ENCODE measurements around the gene SCGB1C2.
A peak's percentile ranks its signal among the peaks of the same experiment; 100 is the strongest.
"Not testable (repeated sequence)": the region's sequence is repeated elsewhere in the genome, so short reads cannot be mapped to it uniquely, and the experiment has no call there.

The SCGB1C2 gene

GRCh38 chr17:137166-137807, at the start of gene SCGB1C2:
Gene SCGB1C2, plus strand, starts transcription at chr17:137569. Its CDS starts 22 bp downstream, at chr17:137591.
- H3K36me3 Mint-ChIP-seq; DNase-seq (ENCODE audit: low spot score in 2 of 2); ATAC-seq (ENCODE audit: low read depth); H3K27me3 Mint-ChIP-seq; H3K27ac Mint-ChIP-seq; H3K9me3 Mint-ChIP-seq; H3K4me3 Mint-ChIP-seq; H3K4me1 Mint-ChIP-seq: not testable (repeated sequence)

DNA sequence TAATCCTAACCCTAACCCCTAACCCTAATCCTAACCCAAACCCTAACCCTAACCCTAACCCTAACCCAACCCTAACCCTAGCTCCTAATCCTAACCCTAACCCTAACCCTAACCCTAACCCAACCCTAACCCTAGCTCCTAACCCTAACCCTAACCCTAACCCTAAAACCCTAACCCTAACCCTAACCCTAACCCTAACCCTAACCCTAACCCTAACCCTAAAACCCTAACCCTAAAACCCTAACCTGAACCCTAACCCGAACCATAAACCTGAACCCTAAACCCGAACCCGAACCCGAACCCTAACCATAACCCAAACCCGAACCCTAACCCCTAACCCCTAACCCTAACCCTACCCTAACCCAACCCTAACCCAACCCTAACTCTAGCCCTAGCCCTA, 24.3 kb upstream of the SCGB1C2 start:
- H3K36me3 Mint-ChIP-seq; H3K4me3 Mint-ChIP-seq; DNase-seq (ENCODE audit: low spot score in 2 of 2); H3K27ac Mint-ChIP-seq; H3K4me1 Mint-ChIP-seq; H3K9me3 Mint-ChIP-seq; ATAC-seq (ENCODE audit: low read depth); H3K27me3 Mint-ChIP-seq: not testable (repeated sequence)

- H3K4me1 Mint-ChIP-seq; H3K27me3 Mint-ChIP-seq; ATAC-seq (ENCODE audit: low read depth); H3K27ac Mint-ChIP-seq; H3K4me3 Mint-ChIP-seq; H3K9me3 Mint-ChIP-seq; H3K36me3 Mint-ChIP-seq; DNase-seq (ENCODE audit: low spot score in 2 of 2): not testable (repeated sequence)
These were observed 18.9 kb upstream of the SCGB1C2 start for GRCh38 chr17:118339-118917.

DNA sequence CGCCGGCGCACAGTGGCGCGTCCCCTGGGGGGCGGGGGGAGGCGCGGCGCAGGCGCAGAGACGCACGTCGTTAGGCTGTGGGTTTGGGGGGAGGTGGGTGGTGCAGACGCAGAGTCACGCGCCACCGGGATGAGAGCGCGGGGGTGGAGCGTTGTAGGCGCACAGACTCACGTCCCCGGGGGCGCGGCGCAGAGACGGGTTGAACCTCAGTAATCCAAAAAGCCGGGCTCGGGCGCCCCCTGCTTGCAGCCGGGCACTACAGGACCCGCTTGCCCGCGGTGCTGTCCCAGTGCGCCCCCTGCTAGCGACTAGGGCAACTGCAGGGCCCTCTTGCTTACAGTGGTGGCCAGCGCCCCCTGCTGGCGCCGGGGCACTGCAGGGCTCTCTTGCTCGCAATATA, 3.4 kb upstream of the SCGB1C2 start:
- H3K4me3 Mint-ChIP-seq; H3K27me3 Mint-ChIP-seq; H3K27ac Mint-ChIP-seq; H3K36me3 Mint-ChIP-seq; H3K4me1 Mint-ChIP-seq; H3K9me3 Mint-ChIP-seq; ATAC-seq (ENCODE audit: low read depth); DNase-seq (ENCODE audit: low spot score in 2 of 2): not testable (repeated sequence)

GRCh38 chr17:134332-134785, 3.0 kb upstream of the SCGB1C2 start:
- peak in 1 of 2 donors; percentile 20 for DNase-seq (ENCODE audit: low spot score in 2 of 2)
- ATAC-seq (ENCODE audit: low read depth) = peak; percentile 72
- H3K9me3 Mint-ChIP-seq, H3K27ac Mint-ChIP-seq, H3K36me3 Mint-ChIP-seq, H3K27me3 Mint-ChIP-seq, H3K4me3 Mint-ChIP-seq, H3K4me1 Mint-ChIP-seq: not testable (repeated sequence)

DNA sequence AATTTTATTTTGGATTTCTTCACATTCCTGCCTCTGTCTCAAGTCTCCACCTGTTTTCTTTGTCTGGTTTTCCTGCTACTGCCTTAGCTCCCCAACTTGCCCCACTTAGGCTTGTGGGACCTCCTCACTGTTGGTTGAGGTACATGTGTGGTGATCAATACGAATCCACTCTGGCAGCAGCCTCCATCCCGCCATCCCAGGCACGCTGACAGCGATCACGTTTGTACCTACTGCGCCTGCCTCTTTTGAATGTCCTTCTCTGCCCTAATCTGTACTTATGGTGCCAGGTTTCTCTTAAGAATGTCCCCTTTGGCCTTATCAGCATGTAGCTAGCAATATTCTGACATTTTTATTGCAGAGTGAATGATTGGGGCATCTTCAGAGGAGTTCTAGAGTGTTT, 2.3 kb upstream of the SCGB1C2 start:
- H3K36me3 Mint-ChIP-seq, H3K4me3 Mint-ChIP-seq: not testable (repeated sequence)

GRCh38 chr17:135895-136294, 1.5 kb upstream of the SCGB1C2 start:
- H3K27me3 Mint-ChIP-seq; H3K36me3 Mint-ChIP-seq; H3K4me1 Mint-ChIP-seq; H3K9me3 Mint-ChIP-seq; H3K27ac Mint-ChIP-seq; ATAC-seq (ENCODE audit: low read depth); DNase-seq (ENCODE audit: low spot score in 2 of 2); H3K4me3 Mint-ChIP-seq: not testable (repeated sequence)

More for the DNA sequence above, 2.3 kb upstream of the SCGB1C2 start:
- H3K27ac Mint-ChIP-seq; ATAC-seq (ENCODE audit: low read depth); H3K9me3 Mint-ChIP-seq; DNase-seq (ENCODE audit: low spot score in 2 of 2); H3K4me1 Mint-ChIP-seq; H3K27me3 Mint-ChIP-seq: not testable (repeated sequence)

- not testable (repeated sequence) for H3K9me3 Mint-ChIP-seq, H3K36me3 Mint-ChIP-seq, H3K27ac Mint-ChIP-seq, H3K4me1 Mint-ChIP-seq, H3K27me3 Mint-ChIP-seq, H3K4me3 Mint-ChIP-seq
- ATAC-seq (ENCODE audit: low read depth) (peak; percentile 71), DNase-seq (ENCODE audit: low spot score in 2 of 2) (peak; percentile 50 to 53)
These were observed 838 bp upstream of the SCGB1C2 start for GRCh38 chr17:136531-136930.

DNA sequence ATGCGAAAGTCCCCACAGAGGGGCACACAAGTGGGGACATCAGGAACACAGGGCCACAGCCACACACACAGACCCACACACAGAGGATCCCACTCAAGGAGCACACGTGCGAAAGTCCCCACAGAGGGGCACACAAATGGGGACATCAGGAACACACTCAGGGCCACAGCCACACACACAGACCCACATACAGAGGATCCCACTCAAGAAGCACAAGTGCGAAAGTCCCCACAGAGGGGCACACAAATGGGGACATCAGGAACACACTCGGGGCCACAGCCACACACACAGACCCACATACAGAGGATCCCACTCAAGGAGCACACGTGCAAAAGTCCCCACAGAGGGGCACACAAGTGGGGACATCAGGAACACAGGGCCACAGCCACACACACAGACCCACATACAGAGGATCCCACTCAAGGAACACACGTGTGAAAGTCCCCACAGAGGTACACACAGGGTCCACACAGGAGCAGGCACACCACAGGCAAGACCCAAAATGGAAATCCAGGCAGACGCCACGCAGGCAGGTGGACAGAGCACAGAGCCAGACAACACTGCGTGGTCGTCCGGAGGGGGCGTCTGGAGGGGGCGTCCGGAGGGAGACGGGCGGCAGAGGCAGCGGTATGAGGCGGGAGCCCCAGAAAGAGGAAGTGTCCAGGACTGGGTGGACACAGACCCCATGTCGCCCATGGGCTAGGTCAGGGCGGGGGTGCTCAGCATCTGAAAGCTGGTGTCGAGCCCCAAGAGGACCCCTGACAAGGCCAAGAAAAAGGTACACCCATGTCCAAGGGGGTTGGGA, 2.2 kb downstream of the SCGB1C2 start:
- H3K4me3 Mint-ChIP-seq; H3K9me3 Mint-ChIP-seq; H3K4me1 Mint-ChIP-seq; ATAC-seq (ENCODE audit: low read depth); H3K27ac Mint-ChIP-seq; H3K36me3 Mint-ChIP-seq; H3K27me3 Mint-ChIP-seq: not testable (repeated sequence)
- DNase-seq (ENCODE audit: low spot score in 2 of 2) = peak in 1 of 2 donors; percentile 10

GRCh38 chr17:142102-142661, 4.8 kb downstream of the SCGB1C2 start:
- Mint-ChIP-seq H3K27ac (no peak overlapping the region), H3K4me3 (no peak overlapping the region), H3K9me3 (no peaks in the 10 kb centered on the region), H3K27me3 (peaks cover 6% of the 10 kb centered on the region), H3K36me3 (no peaks in the 10 kb centered on the region), H3K4me1 (peaks cover 2% of the 10 kb centered on the region)
- peak in 1 of 2 donors; percentile 7 for DNase-seq (ENCODE audit: low spot score in 2 of 2)
- no peak for ATAC-seq (ENCODE audit: low read depth)

DNA sequence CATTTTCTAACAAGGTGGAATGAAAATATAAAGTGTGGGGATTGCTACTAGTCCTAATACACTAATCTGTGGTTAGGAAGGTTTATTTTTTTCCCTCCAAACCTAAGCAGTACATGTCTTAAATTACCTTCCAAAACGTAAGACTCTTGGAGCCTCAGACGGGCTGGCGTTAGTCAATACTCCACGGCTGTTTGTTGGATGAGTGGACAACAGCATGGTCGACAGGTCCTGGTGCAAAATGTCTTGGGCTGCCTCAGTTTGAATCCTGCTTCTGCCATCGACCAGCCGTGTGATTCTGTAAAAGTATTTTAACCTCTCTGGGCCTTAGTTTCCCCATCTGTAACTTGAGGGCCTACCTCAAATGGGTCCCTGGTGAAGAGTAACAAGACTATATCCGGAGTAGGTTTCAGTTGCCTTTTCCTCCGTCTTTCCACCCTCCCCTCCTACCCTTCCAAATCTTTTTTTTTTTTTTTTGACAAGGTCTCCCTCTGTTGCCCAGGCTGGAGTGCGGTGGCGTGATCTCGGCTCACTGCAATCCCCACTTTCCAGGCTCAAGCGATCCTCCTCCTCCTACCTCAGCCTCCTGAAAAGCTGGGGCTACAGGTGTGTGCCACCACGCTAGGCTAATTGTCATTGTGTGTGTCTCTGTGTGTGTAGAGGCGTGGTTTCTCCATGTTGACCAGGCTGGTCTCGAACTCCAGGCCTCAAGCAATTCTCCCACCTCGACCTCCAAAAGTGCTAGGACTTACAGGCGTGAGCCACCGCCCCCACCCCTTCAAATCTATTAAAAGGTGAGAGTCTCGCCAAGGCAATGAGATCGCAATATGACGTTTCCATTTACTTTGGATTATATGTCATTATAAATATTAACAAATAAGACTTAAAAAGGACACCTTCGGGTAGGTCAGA, 5.8 kb downstream of the SCGB1C2 start:
- no peak overlapping the region for H3K4me3 Mint-ChIP-seq
- no peaks in the 10 kb centered on the region for H3K9me3 Mint-ChIP-seq
- peak overlapping the region; percentile 11 for H3K27ac Mint-ChIP-seq
- DNase-seq (ENCODE audit: low spot score in 2 of 2) = peak in 1 of 2 donors; percentile 9
- ATAC-seq (ENCODE audit: low read depth) = no peak
- H3K36me3 Mint-ChIP-seq = no peaks in the 10 kb centered on the region
- peaks cover 2% of the 10 kb centered on the region for H3K4me1 Mint-ChIP-seq
- H3K27me3 Mint-ChIP-seq = peaks cover 6% of the 10 kb centered on the region

GRCh38 chr17:143785-144281, 6.5 kb downstream of the SCGB1C2 start:
- Mint-ChIP-seq H3K27me3 (peaks cover 12% of the 10 kb centered on the region), H3K27ac (no peak overlapping the region), H3K9me3 (no peaks in the 10 kb centered on the region), H3K36me3 (no peaks in the 10 kb centered on the region), H3K4me3 (no peak overlapping the region), H3K4me1 (peaks cover 2% of the 10 kb centered on the region)
- ATAC-seq (ENCODE audit: low read depth) (peak; percentile 95), DNase-seq (ENCODE audit: low spot score in 2 of 2) (peak; percentile 88 to 97)

DNA sequence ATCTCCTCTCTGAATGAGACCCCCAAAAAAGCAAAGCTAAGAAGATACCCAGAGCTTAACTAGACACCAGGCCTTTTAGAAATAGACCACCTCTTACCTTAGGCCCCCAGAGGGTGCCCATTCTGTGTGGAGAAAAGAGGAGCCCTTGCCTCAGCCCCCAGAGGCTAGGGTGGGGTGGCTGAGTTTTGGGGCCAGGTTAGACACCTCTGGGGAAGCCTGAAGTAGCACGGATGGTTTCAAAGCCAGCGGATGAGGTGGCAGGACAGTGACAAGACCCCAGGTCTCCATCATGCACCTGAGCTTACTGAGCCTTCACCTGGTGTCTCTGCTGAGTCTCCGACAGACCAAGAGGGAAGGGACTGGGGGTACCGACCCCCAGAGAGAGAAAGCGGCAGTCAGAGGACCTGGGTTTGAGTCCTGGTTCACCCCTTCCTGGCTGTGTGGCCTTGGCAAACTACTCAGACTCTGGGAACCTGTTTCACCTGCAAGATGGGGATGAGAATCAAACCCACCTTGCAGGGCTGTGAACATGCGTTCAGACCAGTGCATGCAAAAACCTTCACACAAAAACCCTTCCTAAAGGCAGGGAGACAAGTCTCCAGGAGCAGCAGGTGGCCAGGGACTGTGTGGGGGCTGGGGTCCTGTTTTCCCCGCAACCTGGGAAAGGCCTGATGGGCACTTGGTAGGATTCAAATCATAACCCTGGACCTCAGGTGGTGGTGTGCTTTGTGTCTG, 7.7 kb downstream of the SCGB1C2 start:
- no peak for ATAC-seq (ENCODE audit: low read depth)
- no peak overlapping the region for H3K4me3 Mint-ChIP-seq
- no peaks in the 10 kb centered on the region for H3K36me3 Mint-ChIP-seq
- peak in 1 of 2 donors; percentile 9 for DNase-seq (ENCODE audit: low spot score in 2 of 2)
- H3K4me1 Mint-ChIP-seq = peaks cover 2% of the 10 kb centered on the region
- H3K9me3 Mint-ChIP-seq = no peaks in the 10 kb centered on the region
- H3K27me3 Mint-ChIP-seq = peaks cover 8% of the 10 kb centered on the region
- H3K27ac Mint-ChIP-seq = no peak overlapping the region
